CD14-positive monocyte (primary cell): ENCODE data around the gene FANCM. TPM values are rescaled to one million over a fixed set of nuclear protein-coding genes. Genes with fewer than 3 reads are reported as not detected.
"Not testable (repeated sequence)": the region's sequence is repeated elsewhere in the genome, so short reads cannot be mapped to it uniquely, and the experiment has no call there.

Experiments
- DNase-seq, 3 donors: peaks; one replicate each; pipeline ENCODE4 v3.0.0-alpha.2; 2011 to 2022
- H2AFZ ChIP-seq: 2 replicates; pipeline ENCODE4 v1.6.0; 2012; ENCODE audit warnings: mild to moderate bottlenecking, low read depth, low read length, inconsistent platforms; ENCODE audit not compliant: insufficient read depth, poor library complexity, severe bottlenecking
- H3K27ac ChIP-seq, 2 donors: 1 replicate in 1 of 2; 2 replicates in 1 of 2; pipeline ENCODE4 v1.5.1; 2012 to 2013; ENCODE audit warnings: low read length in 2 of 2, control low read depth in 1 of 2, inconsistent platforms in 1 of 2, low read depth in 1 of 2, mild to moderate bottlenecking in 1 of 2
- H3K27me3 ChIP-seq, 2 donors: one replicate each; pipeline versions ENCODE4 v1.6.0 to v1.6.1; 2011 to 2013; ENCODE audit warnings: low read length in 2 of 2; ENCODE audit not compliant: control insufficient read depth in 2 of 2, insufficient read depth in 2 of 2
- H3K36me3 ChIP-seq, 2 donors: replicated peaks in 1 of 2; 1 replicate in 1 of 2; 2 replicates in 1 of 2; pipeline versions ENCODE4 v1.5.1 to v1.6.1; 2012 to 2013; ENCODE audit warnings: low read length in 2 of 2, control low read depth in 1 of 2, inconsistent platforms in 1 of 2, mild to moderate bottlenecking in 1 of 2; ENCODE audit not compliant: insufficient read depth in 2 of 2, control insufficient read depth in 1 of 2
- H3K4me1 ChIP-seq, 2 donors: 1 replicate in 1 of 2; 2 replicates in 1 of 2; pipeline versions ENCODE4 v1.5.1 to v1.6.1; 2012 to 2013; ENCODE audit warnings: low read length in 2 of 2, control low read depth in 1 of 2, inconsistent platforms in 1 of 2, mild to moderate bottlenecking in 1 of 2, moderate library complexity in 1 of 2; ENCODE audit not compliant: insufficient read depth in 2 of 2, control insufficient read depth in 1 of 2
- H3K4me2 ChIP-seq: replicated peaks from 2 replicates; pipeline ENCODE3; 2012; ENCODE audit warnings: low read length, moderate library complexity, mild to moderate bottlenecking; ENCODE audit not compliant: poor library complexity, severe bottlenecking; ENCODE audit errors: extremely low read depth
- H3K4me3 ChIP-seq, 3 experiments: fragments of 200-600 bp in 1 of 3; sonication (generic) in 1 of 3; replicated peaks in 1 of 3; 1 replicate in 2 of 3; 2 replicates in 1 of 3; pipeline ENCODE4 v1.5.1; 2011 to 2013; ENCODE audit warnings: low read length in 3 of 3, mild to moderate bottlenecking in 3 of 3, control low read depth in 2 of 3, low read depth in 2 of 3, inconsistent platforms in 1 of 3, moderate library complexity in 1 of 3
- H3K79me2 ChIP-seq: 2 replicates; pipeline ENCODE4 v1.6.0; 2012; ENCODE audit warnings: mild to moderate bottlenecking, control low read depth, inconsistent platforms, low read length, moderate library complexity; ENCODE audit not compliant: insufficient read depth
- H3K9ac ChIP-seq: 2 replicates; pipeline ENCODE4 v1.6.0; 2017; ENCODE audit warnings: low read length, mild to moderate bottlenecking; ENCODE audit not compliant: insufficient read depth, poor library complexity, severe bottlenecking
- H3K9me3 ChIP-seq, 2 donors: replicated peaks in 1 of 2; 1 replicate in 1 of 2; 2 replicates in 1 of 2; pipeline versions ENCODE4 v1.5.1 to v1.6.1; 2012 to 2013; ENCODE audit warnings: low read length in 2 of 2, control low read depth in 1 of 2; ENCODE audit not compliant: control insufficient read depth in 1 of 2, insufficient read depth in 1 of 2
- H4K20me1 ChIP-seq: 2 replicates; pipeline ENCODE4 v1.6.0; 2012; ENCODE audit warnings: mild to moderate bottlenecking, low read length, control low read depth, moderate library complexity; ENCODE audit not compliant: insufficient read depth
- H3K27ac Mint-ChIP-seq, 7 donors: one replicate each; pipeline ENCODE4 v1.8.0; 2020; ENCODE audit warnings: mild to moderate bottlenecking in 7 of 7, mixed read lengths in 7 of 7, moderate library complexity in 6 of 7, inconsistent platforms in 2 of 7
- H3K27me3 Mint-ChIP-seq, 3 donors: one replicate each; pipeline ENCODE4 v1.8.0; 2021 to 2022; ENCODE audit warnings: low read depth in 3 of 3, mild to moderate bottlenecking in 3 of 3, mixed read lengths in 3 of 3, moderate library complexity in 3 of 3, inconsistent platforms in 1 of 3
- H3K36me3 Mint-ChIP-seq, 2 donors: one replicate each; pipeline ENCODE4 v1.8.0; 2020; ENCODE audit warnings: mixed read lengths in 2 of 2, inconsistent platforms in 1 of 2, mild to moderate bottlenecking in 1 of 2
- H3K4me1 Mint-ChIP-seq: one replicate; pipeline ENCODE4 v1.8.0; 2020; ENCODE audit warnings: mild to moderate bottlenecking, mixed read lengths
- H3K4me3 Mint-ChIP-seq, 2 donors: one replicate each; pipeline ENCODE4 v1.8.0; 2020; ENCODE audit warnings: mild to moderate bottlenecking in 2 of 2, mixed read lengths in 2 of 2, moderate library complexity in 1 of 2
- H3K9me3 Mint-ChIP-seq, 7 donors: one replicate each; pipeline ENCODE4 v1.8.0; 2020 to 2022; ENCODE audit warnings: mixed read lengths in 7 of 7, mild to moderate bottlenecking in 6 of 7, moderate library complexity in 6 of 7, inconsistent platforms in 2 of 7
- WGBS: methylation state at CpG from one replicate; pipeline ENCODE4 v1.1.5; 2013; ENCODE audit warnings: missing lambda C conversion rate; ENCODE audit not compliant: insufficient coverage; 5-methylcytosine and 5-hydroxymethylcytosine counted together
- intact Hi-C, 2 donors: fragments of 100-400 bp; cut with micrococcal nuclease; formaldehyde crosslinking; loops; one replicate each; pipeline versions ENCODE4 v1.15.0 to v1.15.1; 2023
- polyA plus RNA-seq, 3 donors: library from polyadenylated mRNA; depleted of rRNA in 1 of 3; unstranded in 2 of 3; stranded (reverse) in 1 of 3; fragments of 300-500 nt in 2 of 3; fragments of >200 nt in 1 of 3; fragmentation: Illumina TruSeq in 2 of 3; gene quantifications; 1 replicate in 2 of 3; 2 replicates in 1 of 3; pipeline ENCODE4 v1.2.3, GENCODE V29; 2012 to 2021
- TF ChIP-seq, protein P1 (sequence below): fragments of 200-600 bp; IDR thresholded peaks from one replicate; pipeline ENCODE4 v1.8.0; 2022; ENCODE audit warnings: antibody characterized with exemption, mild to moderate bottlenecking

The FANCM gene
- polyA plus RNA-seq, 3 donors, result 0.66 to 1.6 (median 1.2) TPM

DNA sequence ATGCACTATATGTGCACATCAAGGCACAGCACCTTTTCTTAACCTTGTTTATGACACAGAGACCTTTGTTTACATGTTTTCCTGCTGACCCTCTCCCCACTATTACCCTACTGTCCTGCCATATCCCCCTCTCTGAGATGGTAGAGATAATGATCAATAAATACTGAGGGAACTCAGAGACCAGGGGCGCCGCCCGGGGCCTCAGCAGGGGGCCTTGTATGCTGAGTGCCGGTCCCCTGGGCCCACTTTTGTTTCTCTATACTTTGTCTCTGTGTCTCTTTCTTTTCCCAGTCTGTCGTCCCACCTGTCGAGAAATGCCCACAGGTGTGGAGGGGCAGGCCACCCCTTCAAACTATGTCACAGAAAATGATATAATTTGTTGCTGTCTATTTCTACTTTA, 78.6 kb downstream of the FANCM start:
- H3K9me3 ChIP-seq, H3K27ac ChIP-seq, H3K9ac ChIP-seq, H2AFZ ChIP-seq, H3K4me1 Mint-ChIP-seq, H3K4me3 Mint-ChIP-seq, H3K4me2 ChIP-seq, intact Hi-C loops, H3K9me3 Mint-ChIP-seq, H3K27me3 Mint-ChIP-seq, H3K4me1 ChIP-seq, DNase-seq, H3K4me3 ChIP-seq, H3K27me3 ChIP-seq: not testable (repeated sequence)
- peaks cover 89 to 99% of the 10 kb centered on the region in 2 donors for H3K36me3 ChIP-seq
- Mint-ChIP-seq H3K27ac (peak overlapping the region in 2 of 7 donors; percentile 12 to 17), H3K36me3 (peaks cover 75 to 90% of the 10 kb centered on the region in 2 donors)
- H4K20me1 ChIP-seq, result peaks cover 47% of the 10 kb centered on the region
- H3K79me2 ChIP-seq, result peaks cover 10% of the 10 kb centered on the region
- no CpG with 5 or more reads among the region's 6 CpGs for WGBS

- 90% methylated on average over 2 of the region's 3 CpGs for WGBS
- Mint-ChIP-seq H3K36me3 (peaks cover 66 to 81% of the 10 kb centered on the region in 2 donors), H3K4me1 (no peaks in the 10 kb centered on the region), H3K4me3 (no peak overlapping the region), H3K27ac (peak overlapping the region in 5 of 7 donors; percentile 16 to 77 (median 63)), H3K9me3 (no peaks in the 10 kb centered on the region), H3K27me3 (no peaks in the 10 kb centered on the region)
- intact Hi-C loops, result no loop called here
- Histone ChIP-seq H3K4me1 (no peaks in the 10 kb centered on the region), H3K4me3 (no peak overlapping the region), H3K27me3 (no peaks in the 10 kb centered on the region), H3K9ac (no peak overlapping the region), H2AFZ (no peak overlapping the region), H3K4me2 (no peak overlapping the region), H3K9me3 (no peaks in the 10 kb centered on the region), H3K79me2 (peaks cover 63% of the 10 kb centered on the region), H4K20me1 (peaks cover 42% of the 10 kb centered on the region), H3K27ac (peak overlapping the region in 1 of 2 donors; percentile 65), H3K36me3 (peaks cover 78 to 90% of the 10 kb centered on the region in 2 donors)
- TF ChIP-seq, protein P1, sequence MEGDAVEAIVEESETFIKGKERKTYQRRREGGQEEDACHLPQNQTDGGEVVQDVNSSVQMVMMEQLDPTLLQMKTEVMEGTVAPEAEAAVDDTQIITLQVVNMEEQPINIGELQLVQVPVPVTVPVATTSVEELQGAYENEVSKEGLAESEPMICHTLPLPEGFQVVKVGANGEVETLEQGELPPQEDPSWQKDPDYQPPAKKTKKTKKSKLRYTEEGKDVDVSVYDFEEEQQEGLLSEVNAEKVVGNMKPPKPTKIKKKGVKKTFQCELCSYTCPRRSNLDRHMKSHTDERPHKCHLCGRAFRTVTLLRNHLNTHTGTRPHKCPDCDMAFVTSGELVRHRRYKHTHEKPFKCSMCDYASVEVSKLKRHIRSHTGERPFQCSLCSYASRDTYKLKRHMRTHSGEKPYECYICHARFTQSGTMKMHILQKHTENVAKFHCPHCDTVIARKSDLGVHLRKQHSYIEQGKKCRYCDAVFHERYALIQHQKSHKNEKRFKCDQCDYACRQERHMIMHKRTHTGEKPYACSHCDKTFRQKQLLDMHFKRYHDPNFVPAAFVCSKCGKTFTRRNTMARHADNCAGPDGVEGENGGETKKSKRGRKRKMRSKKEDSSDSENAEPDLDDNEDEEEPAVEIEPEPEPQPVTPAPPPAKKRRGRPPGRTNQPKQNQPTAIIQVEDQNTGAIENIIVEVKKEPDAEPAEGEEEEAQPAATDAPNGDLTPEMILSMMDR, result no peak
- DNase-seq, result no peak
Measured at GRCh38 chr14:45222485-45223262, 86.9 kb downstream of the FANCM start.
